Measurements from ENCODE around the gene DPH2.

- TF ChIP-seq ZNF274 (IDR thresholded peaks at IDR 0.05; ENCODE audit: borderline replicate concordance, extremely low read depth, low read length) (no peak), POLR2A (IDR thresholded peaks at IDR 0.05; ENCODE audit: control extremely low read depth in 1 of 2, low read depth in 2 of 2, low read length in 2 of 2) (no peak)
- TF ChIP-seq, protein P1, sequence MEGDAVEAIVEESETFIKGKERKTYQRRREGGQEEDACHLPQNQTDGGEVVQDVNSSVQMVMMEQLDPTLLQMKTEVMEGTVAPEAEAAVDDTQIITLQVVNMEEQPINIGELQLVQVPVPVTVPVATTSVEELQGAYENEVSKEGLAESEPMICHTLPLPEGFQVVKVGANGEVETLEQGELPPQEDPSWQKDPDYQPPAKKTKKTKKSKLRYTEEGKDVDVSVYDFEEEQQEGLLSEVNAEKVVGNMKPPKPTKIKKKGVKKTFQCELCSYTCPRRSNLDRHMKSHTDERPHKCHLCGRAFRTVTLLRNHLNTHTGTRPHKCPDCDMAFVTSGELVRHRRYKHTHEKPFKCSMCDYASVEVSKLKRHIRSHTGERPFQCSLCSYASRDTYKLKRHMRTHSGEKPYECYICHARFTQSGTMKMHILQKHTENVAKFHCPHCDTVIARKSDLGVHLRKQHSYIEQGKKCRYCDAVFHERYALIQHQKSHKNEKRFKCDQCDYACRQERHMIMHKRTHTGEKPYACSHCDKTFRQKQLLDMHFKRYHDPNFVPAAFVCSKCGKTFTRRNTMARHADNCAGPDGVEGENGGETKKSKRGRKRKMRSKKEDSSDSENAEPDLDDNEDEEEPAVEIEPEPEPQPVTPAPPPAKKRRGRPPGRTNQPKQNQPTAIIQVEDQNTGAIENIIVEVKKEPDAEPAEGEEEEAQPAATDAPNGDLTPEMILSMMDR (IDR thresholded peaks at IDR 0.05; ENCODE audit: control extremely low read depth in 1 of 3, insufficient read depth in 1 of 3, low read depth in 1 of 3, low read length in 3 of 3), result no peak
Measured at GRCh38 chr1:43986712-43987111, 16.9 kb downstream of the DPH2 start.

Data from H1 (cell line).